K562 (cell line): ENCODE results near the gene TNFRSF18.
"Not testable (repeated sequence)": the region's sequence is repeated elsewhere in the genome, so short reads cannot be mapped to it uniquely, and the experiment has no call there.

Source experiments
- BHLHE40 ChIP-seq: IDR thresholded peaks from 2 replicates; pipeline ENCODE4 v1.6.1; 2011; ENCODE audit warnings: low read length, improper control_type of control experiment
- BRCA1 ChIP-seq, 2 experiments: fragments of 450-650 bp in 1 of 2; sonication (generic) in 1 of 2; formaldehyde crosslinking in 1 of 2; IDR thresholded peaks; 2 replicates each; pipeline versions ENCODE4 v1.5.0 to v1.6.1; 2017 to 2020; ENCODE audit warnings: mild to moderate bottlenecking in 1 of 2, missing genetic modification reagents in 1 of 2
- CTCF ChIP-seq, 3 experiments: IDR thresholded peaks in 2 of 3; conservative IDR thresholded peaks in 1 of 3; 2 replicates each; pipeline ENCODE4 v1.5.1; 2011 to 2012; ENCODE audit warnings: low read length in 3 of 3, mild to moderate bottlenecking in 3 of 3, control low read depth in 2 of 3, improper control_type of control experiment in 1 of 3, inconsistent platforms in 1 of 3, low read depth in 1 of 3, mixed read lengths in 1 of 3, moderate library complexity in 1 of 3; ENCODE audit not compliant: insufficient read depth in 2 of 3
- HMGXB4 ChIP-seq: sonication (generic); formaldehyde crosslinking; IDR thresholded peaks from 2 replicates; pipeline ENCODE4 v1.8.1; 2023; ENCODE audit warnings: mild to moderate bottlenecking, missing genetic modification reagents
- ILK ChIP-seq: fragments of 450-650 bp; IDR thresholded peaks from 2 replicates; pipeline ENCODE4 v1.6.1; 2016; ENCODE audit warnings: missing genetic modification characterization, low read depth, mild to moderate bottlenecking, missing compliant biosample characterization, moderate library complexity, borderline replicate concordance
- MAZ ChIP-seq, 2 experiments: fragments of 450-650 bp in 1 of 2; sonication (generic) in 1 of 2; formaldehyde crosslinking; IDR thresholded peaks in 1 of 2; conservative IDR thresholded peaks in 1 of 2; 2 replicates each; pipeline versions ENCODE4 v1.4.0 to v1.5.0; 2020; ENCODE audit warnings: mild to moderate bottlenecking in 1 of 2, missing genetic modification reagents in 1 of 2
- SMC3 ChIP-seq: conservative IDR thresholded peaks from 2 replicates; pipeline ENCODE4 v1.6.1; 2011; ENCODE audit warnings: low read depth, low read length, improper control_type of control experiment; ENCODE audit not compliant: insufficient read depth
- TAF1 ChIP-seq: IDR thresholded peaks from 2 replicates; pipeline ENCODE4 v1.6.1; 2011; ENCODE audit warnings: mild to moderate bottlenecking, low read length, moderate library complexity; ENCODE audit not compliant: insufficient read depth, control insufficient read depth, severe bottlenecking; ENCODE audit errors: extremely low read depth
- TF ChIP-seq, protein P1 (sequence below), 2 experiments: fragments of 450-650 bp; IDR thresholded peaks; 2 replicates each; pipeline ENCODE4 v1.6.1; 2016; ENCODE audit warnings: mild to moderate bottlenecking in 2 of 2, borderline replicate concordance in 1 of 2, low read depth in 1 of 2, moderate library complexity in 1 of 2

DNA sequence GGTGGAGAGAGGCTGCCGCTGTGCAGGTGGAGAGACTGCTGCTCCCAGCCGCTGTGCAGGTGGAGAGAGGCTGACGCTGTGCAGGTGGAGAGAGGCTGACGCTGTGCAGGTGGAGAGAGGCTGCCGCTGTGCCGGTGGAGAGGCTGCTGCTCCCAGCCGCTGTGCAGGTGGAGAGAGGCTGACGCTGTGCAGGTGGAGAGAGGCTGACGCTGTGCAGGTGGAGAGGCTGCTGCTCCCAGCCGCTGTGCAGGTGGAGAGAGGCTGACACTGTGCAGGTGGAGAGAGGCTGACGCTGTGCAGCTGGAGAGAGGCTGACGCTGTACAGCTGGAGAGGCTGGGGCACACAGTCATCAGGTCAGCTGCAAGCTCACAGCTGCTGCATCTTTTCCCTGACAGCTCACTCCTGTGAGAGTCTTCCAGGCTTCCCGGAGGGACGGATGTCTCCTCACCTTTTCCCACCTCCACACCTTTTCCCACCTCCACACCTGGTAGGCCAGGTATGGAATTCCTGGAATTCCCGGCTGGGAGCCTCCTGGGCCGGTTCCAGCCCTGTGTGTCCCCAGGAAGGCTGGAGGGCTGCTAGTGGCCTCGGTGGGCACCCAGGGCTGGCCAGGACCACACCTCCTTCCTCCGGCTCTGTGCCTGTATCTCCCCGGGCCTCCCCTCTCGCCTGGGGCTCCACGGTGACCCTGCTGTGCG, 30.2 kb downstream of the TNFRSF18 start:
- TF ChIP-seq MAZ (CRISPR knock-in tag; conservative IDR thresholded peaks at IDR 0.05 in 1 of 2, IDR thresholded peaks at IDR 0.05 in 1 of 2); BHLHE40; BRCA1 (IDR thresholded peaks at IDR 0.05); BRCA1 (CRISPR knock-in tag; IDR thresholded peaks at IDR 0.05); TAF1; SMC3; ILK (tag); HMGXB4 (CRISPR knock-in tag); CTCF (IDR thresholded peaks at IDR 0.05 in 2 of 3, conservative IDR thresholded peaks at IDR 0.05 in 1 of 3; ENCODE audit: insufficient read depth in 2 of 3, low read depth in 1 of 3, low read length in 3 of 3): not testable (repeated sequence)
- TF ChIP-seq, protein P1, sequence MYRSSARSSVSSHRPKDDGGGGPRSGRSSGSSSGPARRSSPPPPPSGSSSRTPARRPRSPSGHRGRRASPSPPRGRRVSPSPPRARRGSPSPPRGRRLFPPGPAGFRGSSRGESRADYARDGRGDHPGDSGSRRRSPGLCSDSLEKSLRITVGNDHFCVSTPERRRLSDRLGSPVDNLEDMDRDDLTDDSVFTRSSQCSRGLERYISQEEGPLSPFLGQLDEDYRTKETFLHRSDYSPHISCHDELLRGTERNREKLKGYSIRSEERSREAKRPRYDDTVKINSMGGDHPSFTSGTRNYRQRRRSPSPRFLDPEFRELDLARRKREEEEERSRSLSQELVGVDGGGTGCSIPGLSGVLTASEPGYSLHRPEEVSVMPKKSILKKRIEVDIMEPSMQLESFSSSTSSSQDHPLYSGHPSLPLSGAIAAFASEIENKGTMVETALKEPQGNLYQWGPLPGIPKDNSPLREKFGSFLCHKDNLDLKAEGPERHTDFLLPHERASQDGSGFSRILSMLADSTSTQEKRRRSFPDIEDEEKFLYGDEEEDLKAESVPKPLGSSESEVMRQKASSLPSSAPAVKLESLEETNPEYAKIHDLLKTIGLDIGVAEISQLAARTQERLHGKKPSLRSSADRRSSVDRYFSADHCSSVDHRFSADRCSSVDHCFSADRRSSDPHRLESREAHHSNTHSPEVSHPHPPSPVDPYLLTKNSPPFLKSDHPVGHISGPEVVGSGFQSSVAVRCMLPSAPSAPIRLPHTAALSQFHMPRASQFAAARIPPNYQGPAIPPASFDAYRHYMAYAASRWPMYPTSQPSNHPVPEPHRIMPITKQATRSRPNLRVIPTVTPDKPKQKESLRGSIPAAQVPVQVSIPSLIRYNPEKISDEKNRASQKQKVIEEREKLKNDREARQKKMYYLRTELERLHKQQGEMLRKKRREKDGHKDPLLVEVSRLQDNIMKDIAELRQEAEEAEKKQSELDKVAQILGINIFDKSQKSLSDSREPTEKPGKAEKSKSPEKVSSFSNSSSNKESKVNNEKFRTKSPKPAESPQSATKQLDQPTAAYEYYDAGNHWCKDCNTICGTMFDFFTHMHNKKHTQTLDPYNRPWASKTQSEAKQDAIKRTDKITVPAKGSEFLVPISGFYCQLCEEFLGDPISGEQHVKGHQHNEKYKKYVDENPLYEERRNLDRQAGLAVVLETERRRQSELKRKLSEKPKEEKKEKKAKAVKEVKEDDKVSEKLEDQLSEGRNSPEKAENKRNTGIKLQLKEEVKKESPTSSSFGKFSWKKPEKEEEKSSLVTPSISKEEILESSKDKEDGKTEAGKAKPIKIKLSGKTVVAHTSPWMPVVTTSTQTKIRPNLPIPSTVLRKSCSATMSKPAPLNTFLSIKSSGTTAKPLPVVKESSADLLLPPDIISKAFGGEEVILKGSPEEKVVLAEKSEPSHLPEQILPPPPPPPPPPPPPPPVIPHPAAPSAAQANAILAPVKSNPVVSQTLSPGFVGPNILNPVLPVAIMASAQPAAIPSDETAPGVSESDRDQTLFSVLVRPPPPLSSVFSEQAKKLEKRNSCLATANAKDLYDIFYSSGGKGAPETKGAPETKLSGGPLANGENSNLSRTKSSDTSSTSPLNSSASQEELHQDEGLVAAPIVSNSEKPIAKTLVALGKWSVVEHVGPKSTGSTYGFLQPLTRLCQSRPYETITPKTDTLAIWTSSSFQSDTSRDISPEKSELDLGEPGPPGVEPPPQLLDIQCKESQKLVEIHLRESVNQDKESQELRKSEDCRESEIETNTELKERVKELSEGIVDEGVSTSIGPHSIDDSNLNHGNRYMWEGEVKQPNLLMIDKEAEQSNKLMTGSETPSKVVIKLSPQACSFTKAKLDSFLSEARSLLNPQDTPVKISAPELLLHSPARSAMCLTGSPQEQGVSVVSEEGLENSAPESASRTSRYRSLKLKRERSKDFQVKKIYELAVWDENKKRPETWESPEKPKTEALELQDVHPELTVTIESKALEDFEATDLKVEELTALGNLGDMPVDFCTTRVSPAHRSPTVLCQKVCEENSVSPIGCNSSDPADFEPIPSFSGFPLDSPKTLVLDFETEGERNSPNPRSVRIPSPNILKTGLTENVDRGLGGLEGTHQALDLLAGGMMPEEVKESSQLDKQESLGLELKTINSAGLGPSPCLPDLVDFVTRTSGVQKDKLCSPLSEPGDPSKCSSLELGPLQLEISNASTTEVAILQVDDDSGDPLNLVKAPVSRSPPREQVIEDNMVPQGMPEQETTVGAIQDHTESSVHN (IDR thresholded peaks at IDR 0.05; ENCODE audit: borderline replicate concordance in 1 of 2, low read depth in 1 of 2): not testable (repeated sequence)
